GM21515 (cell line): ENCODE data around the gene TNNC1.

Source experiments
- ATAC-seq: cut with Tn5 transposase; IDR thresholded peaks from one replicate; pipeline ENCODE4 v1.9.1; 2021; ENCODE audit not compliant: unreplicated experiment

Gene TNNC1

GRCh38 chr3:52443791-52444687, 9.8 kb downstream of the TNNC1 start:
- no peak for ATAC-seq

DNA sequence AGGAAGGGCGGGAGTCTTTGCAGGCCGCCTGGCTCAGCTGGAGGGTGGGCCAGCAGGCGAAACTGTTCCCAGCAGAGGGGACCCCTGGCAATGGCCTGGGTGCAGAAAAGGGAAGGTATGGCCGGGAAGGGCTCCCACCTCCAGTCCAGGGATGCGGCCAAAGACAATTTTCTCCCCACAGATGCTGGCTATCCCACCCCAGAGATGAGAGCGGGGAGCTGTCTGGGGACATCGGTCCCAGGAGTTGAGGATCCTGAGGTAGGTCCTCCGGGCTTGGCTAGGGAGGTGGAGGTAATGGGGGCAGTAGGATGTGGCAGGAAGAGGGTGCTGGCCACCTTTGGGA, 10.6 kb downstream of the TNNC1 start:
- ATAC-seq = no peak

- no peak for ATAC-seq
Observed at GRCh38 chr3:52442409-52443267, 11.2 kb downstream of the TNNC1 start.

- ATAC-seq = no peak
Observed at GRCh38 chr3:52441772-52442332, 12.0 kb downstream of the TNNC1 start.

- no peak for ATAC-seq
Observed at GRCh38 chr3:52441091-52441771, 12.6 kb downstream of the TNNC1 start.

DNA sequence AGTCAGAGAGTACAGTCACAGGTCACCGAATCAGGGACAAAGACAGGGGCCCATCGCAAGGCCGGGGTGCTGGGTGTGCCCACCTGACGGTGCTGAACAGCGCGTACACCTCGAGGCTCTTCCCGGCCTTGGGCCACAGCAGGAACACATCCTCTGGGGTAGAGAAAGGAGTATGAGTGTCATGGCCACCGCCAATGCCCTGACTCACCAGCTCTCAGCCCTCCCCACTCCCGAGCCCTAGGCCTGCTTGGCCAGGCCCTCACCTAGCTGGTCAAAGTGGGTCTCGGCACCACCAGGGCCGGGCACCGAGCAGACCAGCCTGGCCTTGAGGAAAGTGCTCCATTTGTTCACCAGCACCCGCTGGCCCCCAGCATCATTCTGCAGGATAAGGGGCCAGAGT, 13.2 kb downstream of the TNNC1 start:
- no peak for ATAC-seq

- no peak for ATAC-seq
Observed at GRCh38 chr3:52440249-52440551, 13.6 kb downstream of the TNNC1 start.

DNA sequence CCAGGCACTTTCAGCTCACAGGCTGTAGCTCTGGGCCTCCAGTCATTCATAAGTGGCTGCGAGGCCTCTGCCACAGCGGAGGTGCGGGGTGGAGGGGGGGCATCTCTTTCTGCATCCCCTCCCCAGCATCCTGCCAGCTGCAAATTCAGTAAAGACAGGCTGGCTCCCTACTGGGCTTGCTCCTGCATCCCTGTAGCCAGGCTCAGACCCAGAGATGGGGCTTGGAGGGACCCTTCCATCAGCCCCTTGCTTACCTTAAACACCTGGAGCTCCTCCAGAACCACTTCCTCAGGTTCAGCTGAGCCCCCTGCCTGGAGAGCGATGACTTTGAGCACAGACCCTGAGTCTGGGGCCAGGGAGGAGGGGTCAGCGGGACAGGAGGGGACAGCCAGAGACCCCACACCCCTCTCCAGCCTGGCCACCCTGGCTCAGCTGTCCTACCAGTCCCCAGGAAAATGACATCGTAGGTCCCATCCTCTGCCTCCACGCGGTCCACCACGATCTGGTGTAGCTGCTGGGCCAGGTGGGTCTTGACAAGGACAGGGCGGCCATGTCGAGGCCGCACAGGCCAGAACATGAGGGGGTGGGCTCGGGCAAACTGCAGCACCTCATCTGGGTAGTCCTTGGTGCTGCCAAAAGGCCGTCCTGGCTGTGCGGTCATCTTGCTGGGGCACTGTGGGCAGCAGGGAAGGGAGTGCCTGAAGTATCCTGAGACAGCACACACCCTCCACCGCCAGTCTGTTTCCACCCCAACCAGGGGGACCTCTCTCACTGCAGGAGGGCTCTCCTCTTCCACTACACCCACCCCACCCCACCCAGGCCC, 14.2 kb downstream of the TNNC1 start:
- ATAC-seq = no peak

GRCh38 chr3:52438579-52439425, 15.0 kb downstream of the TNNC1 start:
- no peak for ATAC-seq

GRCh38 chr3:52438104-52438376, 15.8 kb downstream of the TNNC1 start:
- ATAC-seq = no peak

DNA sequence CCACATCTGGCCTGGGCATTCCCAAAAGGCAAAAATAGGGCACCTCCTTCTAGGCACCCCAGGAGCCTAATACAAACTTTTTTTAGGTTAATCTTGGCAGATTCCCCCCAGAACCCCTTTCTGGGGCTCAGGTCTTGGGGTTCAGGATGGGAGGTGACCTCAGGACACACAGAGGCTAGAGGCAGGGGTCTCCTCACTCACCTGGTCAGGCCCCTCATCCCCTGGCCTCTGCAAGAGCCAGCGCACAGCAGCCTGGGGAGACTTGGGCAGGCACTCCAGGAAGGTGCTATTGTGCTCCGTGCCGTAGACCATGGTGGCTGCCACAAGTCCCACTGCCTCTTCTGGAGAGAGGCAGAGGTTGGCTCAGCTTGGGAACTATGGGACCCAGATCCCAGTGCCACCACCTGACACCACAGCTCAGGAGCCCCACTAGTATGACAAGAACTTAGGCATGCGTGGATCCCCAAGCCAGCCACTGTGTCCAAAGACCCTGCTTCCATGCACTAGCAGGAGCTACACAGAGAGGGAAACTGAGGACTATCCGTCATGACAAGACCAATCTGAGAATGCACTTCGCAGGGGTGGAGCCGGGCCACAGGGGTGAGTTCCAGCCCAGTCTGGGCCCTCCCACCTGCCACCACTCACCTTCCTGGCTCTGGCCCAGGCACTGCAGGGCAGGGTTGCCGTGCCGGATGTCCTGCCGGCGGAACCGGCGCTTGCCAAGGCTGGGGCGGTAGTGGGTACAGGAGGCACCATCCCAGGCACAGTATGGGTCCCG, 16.3 kb downstream of the TNNC1 start:
- ATAC-seq = no peak

GRCh38 chr3:52436500-52437149, 17.2 kb downstream of the TNNC1 start:
- ATAC-seq = no peak

DNA sequence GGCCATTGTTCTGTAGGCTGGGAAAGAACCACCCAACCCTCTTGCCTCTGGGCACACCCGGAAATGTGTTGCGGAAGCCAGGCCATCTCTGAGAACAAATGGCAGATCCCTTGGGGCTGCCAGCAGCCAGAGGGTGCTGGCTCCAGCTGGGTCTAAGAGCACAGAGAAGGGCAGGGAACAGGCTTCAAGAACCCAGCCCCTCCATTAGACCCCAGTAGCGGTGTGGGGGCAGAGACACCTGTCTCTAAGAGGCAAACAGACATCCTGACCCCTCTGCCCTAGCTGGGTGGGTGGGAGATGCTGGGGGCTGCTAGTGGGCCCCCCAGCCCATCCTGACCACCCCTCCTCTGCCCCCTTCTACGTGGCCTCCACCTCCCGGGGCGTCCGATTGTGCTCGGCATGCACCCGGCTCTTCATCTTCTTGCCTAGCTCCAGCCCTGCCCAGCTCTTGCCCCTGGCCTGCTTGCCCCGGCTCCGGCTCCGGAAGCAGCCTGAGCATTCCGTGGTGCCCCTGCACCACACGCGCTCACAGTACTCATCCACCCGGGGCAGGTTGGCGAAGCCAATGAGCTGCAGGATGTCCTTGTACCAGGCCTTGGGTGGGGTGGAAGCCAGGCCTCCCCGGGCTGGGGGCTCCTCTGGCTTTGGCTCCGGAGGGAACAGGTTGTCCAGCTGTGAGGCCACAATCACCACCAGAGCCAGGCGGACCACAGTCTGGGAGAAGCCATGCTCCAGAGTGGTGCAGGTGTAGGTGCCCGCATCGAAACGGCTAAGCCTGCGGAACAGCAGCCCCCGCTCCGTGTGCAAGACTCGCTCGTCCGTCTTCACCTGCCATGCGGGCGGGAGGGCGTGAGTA, 18.4 kb downstream of the TNNC1 start:
- ATAC-seq = no peak

GRCh38 chr3:52434491-52435115, 19.2 kb downstream of the TNNC1 start:
- no peak for ATAC-seq

DNA sequence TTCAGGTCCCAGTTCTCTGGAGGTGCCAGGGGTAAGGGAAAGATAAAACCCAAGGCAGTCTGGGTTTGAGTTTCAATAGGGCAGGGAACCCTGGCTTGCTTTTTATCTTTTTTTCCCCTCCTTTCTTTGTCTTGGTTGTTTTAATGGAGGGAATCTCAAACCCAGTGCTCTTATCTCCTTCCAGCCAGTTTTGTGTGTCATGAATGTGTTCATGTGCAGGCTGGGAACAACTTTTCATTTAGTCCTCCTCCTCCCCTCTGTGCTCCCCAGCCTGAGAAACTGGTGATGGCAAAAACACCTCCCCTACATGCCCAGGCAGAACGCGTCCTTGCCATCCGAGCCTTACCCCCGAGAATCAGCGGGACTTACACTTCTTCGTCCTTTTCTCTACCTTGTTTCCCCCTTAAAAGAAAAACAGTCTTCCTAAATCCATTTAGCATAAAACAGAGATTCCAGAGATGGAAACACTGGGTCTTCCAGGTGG, 19.8 kb downstream of the TNNC1 start:
- ATAC-seq = no peak

GRCh38 chr3:52433328-52433995, 20.4 kb downstream of the TNNC1 start:
- ATAC-seq = no peak
